HepG2 (cell line): ENCODE data around the gene SIX5. TPM values are rescaled to one million over a fixed set of nuclear protein-coding genes. Genes with fewer than 3 reads are reported as not detected.

Experiments
- GABPB1 ChIP-seq: IDR thresholded peaks from 2 replicates; pipeline ENCODE4 v1.6.1; 2016; ENCODE audit warnings: mild to moderate bottlenecking, missing genetic modification reagents, moderate library complexity, missing compliant biosample characterization
- HNRNPL ChIP-seq: fragments of 200-400 bp; formaldehyde crosslinking; IDR thresholded peaks from 2 replicates; pipeline ENCODE4 v1.6.1; 2017; ENCODE audit warnings: mild to moderate bottlenecking, low read depth, low read length
- JUND ChIP-seq: sonication (generic); formaldehyde crosslinking; IDR thresholded peaks from 2 replicates; pipeline ENCODE4 v1.8.0; 2022; ENCODE audit warnings: mild to moderate bottlenecking, missing genetic modification reagents
- MED1 ChIP-seq: sonication (generic); formaldehyde crosslinking; IDR thresholded peaks from 2 replicates; pipeline ENCODE4 v1.4.0; 2020; ENCODE audit warnings: missing genetic modification reagents
- NFIC ChIP-seq: IDR thresholded peaks from 2 replicates; pipeline ENCODE4 v1.6.1; 2012; ENCODE audit warnings: mild to moderate bottlenecking, low read length, inconsistent platforms
- ONECUT2 ChIP-seq: sonication (generic); formaldehyde crosslinking; IDR thresholded peaks from 2 replicates; pipeline ENCODE4 v1.4.0; 2020; ENCODE audit warnings: missing genetic modification reagents
- PHF20 ChIP-seq: sonication (generic); formaldehyde crosslinking; IDR thresholded peaks from 2 replicates; pipeline ENCODE4 v1.5.0; 2020; ENCODE audit warnings: mild to moderate bottlenecking, missing genetic modification reagents
- RFX3 ChIP-seq: IDR thresholded peaks from 2 replicates; pipeline ENCODE4 v1.6.1; 2016; ENCODE audit warnings: missing biosample characterization, missing genetic modification reagents
- TCF12 ChIP-seq, 2 experiments: fragments of 450-650 bp in 1 of 2; sonication (generic) in 1 of 2; formaldehyde crosslinking in 1 of 2; IDR thresholded peaks; 2 replicates each; pipeline versions ENCODE4 v1.6.1 to v1.8.0; 2017 to 2022; ENCODE audit warnings: antibody characterized with exemption in 1 of 2, mild to moderate bottlenecking in 1 of 2, missing genetic modification reagents in 1 of 2, moderate library complexity in 1 of 2
- TEAD3 ChIP-seq: optimal IDR thresholded peaks from 2 replicates; pipeline ENCODE3; 2016; ENCODE audit warnings: borderline replicate concordance
- THAP11 ChIP-seq: IDR thresholded peaks from 2 replicates; pipeline ENCODE4 v1.6.1; 2016; ENCODE audit warnings: missing biosample characterization, missing genetic modification reagents
- THAP7 ChIP-seq: sonication (generic); formaldehyde crosslinking; IDR thresholded peaks from 2 replicates; pipeline ENCODE4 v1.8.1; 2023; ENCODE audit warnings: mild to moderate bottlenecking, missing genetic modification reagents
- ZBTB10 ChIP-seq: sonication (generic); formaldehyde crosslinking; IDR thresholded peaks from 2 replicates; pipeline ENCODE4 v1.4.0; 2020; ENCODE audit warnings: missing genetic modification reagents, borderline replicate concordance
- ZNF276 ChIP-seq: sonication (generic); formaldehyde crosslinking; IDR thresholded peaks from 2 replicates; pipeline ENCODE4 v1.4.0; 2020; ENCODE audit warnings: mild to moderate bottlenecking, low read depth, missing genetic modification reagents
- ZNF329 ChIP-seq: sonication (generic); formaldehyde crosslinking; IDR thresholded peaks from 2 replicates; pipeline ENCODE4 v1.9.0; 2021; ENCODE audit warnings: low read depth, mild to moderate bottlenecking, missing genetic modification reagents
- ZNF446 ChIP-seq: sonication (generic); formaldehyde crosslinking; IDR thresholded peaks from 2 replicates; pipeline ENCODE4 v1.5.0; 2020; ENCODE audit warnings: mild to moderate bottlenecking, missing genetic modification reagents
- ZNF512 ChIP-seq: sonication (generic); formaldehyde crosslinking; IDR thresholded peaks from 2 replicates; pipeline ENCODE4 v1.4.0; 2020; ENCODE audit warnings: mild to moderate bottlenecking, missing genetic modification reagents
- ZNF691 ChIP-seq: sonication (generic); formaldehyde crosslinking; IDR thresholded peaks from 2 replicates; pipeline ENCODE4 v1.4.0; 2020; ENCODE audit warnings: missing genetic modification reagents, low read depth, mild to moderate bottlenecking, borderline replicate concordance
- ZSCAN31 ChIP-seq: sonication (generic); formaldehyde crosslinking; IDR thresholded peaks from 2 replicates; pipeline ENCODE4 v1.5.0; 2020; ENCODE audit warnings: low read depth, mild to moderate bottlenecking, missing genetic modification reagents
- polyA plus RNA-seq, 8 experiments: library from polyadenylated mRNA; depleted of rRNA in 3 of 8; stranded (reverse) in 7 of 8; unstranded in 1 of 8; fragments of >200 nt; fragmentation: Illumina TruSeq in 4 of 8; extraction: Trizol in 4 of 8; gene quantifications; 2 replicates each; pipeline versions ENCODE4 v1.2.1 to v1.2.3, GENCODE V29; 2011 to 2016; ENCODE audit warnings: low read depth in 4 of 8, missing spikeins in 1 of 8, mixed read lengths in 1 of 8; ENCODE audit not compliant: insufficient read depth in 1 of 8
- total RNA-seq, 5 experiments: library from RNA; depleted of rRNA; stranded (reverse); fragments of >200 nt; fragmentation: Illumina TruSeq; extraction: Trizol; gene quantifications; 2 replicates each; pipeline ENCODE4 v1.2.3, GENCODE V29; 2016; ENCODE audit warnings: low read depth in 1 of 5

The SIX5 gene
- total and polyA plus RNA-seq, 2 of the 13 experiments (the other 11 are each of a cell fraction or from before 2014, with no cell fraction given): 7.7 to 10.5 TPM

GRCh38 chr19:45770192-45771101 is 1.4 kb upstream of the SIX5 start (continued):
- 0 out of 2 replicates have a peak, but pooled peaks have one; percentile 42 for TF ChIP-seq ZNF691 (CRISPR knock-in tag)
- no peak for TF ChIP-seq TCF12 (IDR thresholded peaks at IDR 0.05)
- peak; percentile 86; the same call in 1 of the 2 replicates for TF ChIP-seq TCF12 (CRISPR knock-in tag; IDR thresholded peaks at IDR 0.05)
- TF ChIP-seq MED1 (CRISPR knock-in tag): peak; percentile 51; the same call in 1 of the 2 replicates
- TF ChIP-seq ZSCAN31 (CRISPR knock-in tag): peak; percentile 69; the same call in 1 of the 2 replicates
- no peak for TF ChIP-seq TEAD3 (CRISPR knock-in tag)
- TF ChIP-seq ZNF446 (CRISPR knock-in tag): no peak
- peak; percentile 80 for TF ChIP-seq THAP11 (CRISPR knock-in tag)
- no peak for TF ChIP-seq ZNF276 (CRISPR knock-in tag)
- no peak for TF ChIP-seq RFX3 (CRISPR knock-in tag)
- TF ChIP-seq ZNF329 (CRISPR knock-in tag): 0 out of 2 replicates have a peak, but pooled peaks have one; percentile 40
- no peak for TF ChIP-seq NFIC
- no peak for TF ChIP-seq ZBTB10
- peak; percentile 78 for TF ChIP-seq GABPB1
- TF ChIP-seq THAP7: no peak
- TF ChIP-seq JUND (CRISPR knock-in tag): no peak
- peak; percentile 30; the same call in 1 of the 2 replicates for TF ChIP-seq PHF20
- TF ChIP-seq HNRNPL: peak; percentile 43; the same call in 1 of the 2 replicates
- no peak for TF ChIP-seq ONECUT2 (CRISPR knock-in tag)
- TF ChIP-seq ZNF512 (CRISPR knock-in tag): no peak
